ENCODE results near the gene SSB.

SSB gene

DNA sequence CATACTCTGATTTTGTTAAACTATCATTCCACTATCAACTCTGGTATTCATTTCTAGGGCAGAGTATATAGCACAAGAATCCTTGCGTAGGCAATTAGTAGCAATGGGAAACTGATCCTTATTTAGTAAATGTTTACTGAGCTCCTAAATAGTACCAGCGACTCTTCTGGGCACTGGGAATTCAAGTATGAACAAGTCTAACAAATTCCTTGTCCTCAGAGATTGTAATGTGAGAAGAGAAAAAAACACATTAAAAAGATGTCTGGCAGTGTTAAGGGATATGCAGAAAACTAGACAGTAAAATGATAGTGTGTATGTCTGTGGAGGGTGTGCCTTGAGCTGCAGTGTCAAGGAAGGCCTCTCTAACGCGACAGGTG, 25.3 kb downstream of the SSB start:
- Histone ChIP-seq H3K79me2 (ENCODE audit: low read length) (peaks cover 59% of the 10 kb centered on the region), H4K20me1 (ENCODE audit: insufficient read depth, low read length) (peaks cover 11% of the 10 kb centered on the region), H3K9ac (ENCODE audit: low read length) (peak overlapping the region; percentile 74), H3K4me1 (ENCODE audit: low read length) (peaks cover 24% of the 10 kb centered on the region), H2AFZ (ENCODE audit: low read depth, low read length) (peak overlapping the region; percentile 81; the same call in 1 of the 2 replicates), H3K27me3 (ENCODE audit: low read depth, low read length) (no peaks in the 10 kb centered on the region), H3K4me3 (ENCODE audit: low read length) (peak overlapping the region; percentile 93), H3K27ac (ENCODE audit: low read length) (no peak overlapping the region; the same call in 1 of the 2 replicates), H3K4me2 (ENCODE audit: low read length) (peak overlapping the region; percentile 99), H3K9me3 (ENCODE audit: insufficient read depth, low read length) (no peaks in the 10 kb centered on the region), H3K36me3 (replicated peaks; ENCODE audit: low read depth, low read length) (peaks cover 25% of the 10 kb centered on the region)
- TF ChIP-seq CTCF (IDR thresholded peaks at IDR 0.05; ENCODE audit: low read depth, low read length), result no peak
- TF ChIP-seq EZH2phosphoT487 (IDR thresholded peaks at IDR 0.05; ENCODE audit: low read depth), result no peak

DNA sequence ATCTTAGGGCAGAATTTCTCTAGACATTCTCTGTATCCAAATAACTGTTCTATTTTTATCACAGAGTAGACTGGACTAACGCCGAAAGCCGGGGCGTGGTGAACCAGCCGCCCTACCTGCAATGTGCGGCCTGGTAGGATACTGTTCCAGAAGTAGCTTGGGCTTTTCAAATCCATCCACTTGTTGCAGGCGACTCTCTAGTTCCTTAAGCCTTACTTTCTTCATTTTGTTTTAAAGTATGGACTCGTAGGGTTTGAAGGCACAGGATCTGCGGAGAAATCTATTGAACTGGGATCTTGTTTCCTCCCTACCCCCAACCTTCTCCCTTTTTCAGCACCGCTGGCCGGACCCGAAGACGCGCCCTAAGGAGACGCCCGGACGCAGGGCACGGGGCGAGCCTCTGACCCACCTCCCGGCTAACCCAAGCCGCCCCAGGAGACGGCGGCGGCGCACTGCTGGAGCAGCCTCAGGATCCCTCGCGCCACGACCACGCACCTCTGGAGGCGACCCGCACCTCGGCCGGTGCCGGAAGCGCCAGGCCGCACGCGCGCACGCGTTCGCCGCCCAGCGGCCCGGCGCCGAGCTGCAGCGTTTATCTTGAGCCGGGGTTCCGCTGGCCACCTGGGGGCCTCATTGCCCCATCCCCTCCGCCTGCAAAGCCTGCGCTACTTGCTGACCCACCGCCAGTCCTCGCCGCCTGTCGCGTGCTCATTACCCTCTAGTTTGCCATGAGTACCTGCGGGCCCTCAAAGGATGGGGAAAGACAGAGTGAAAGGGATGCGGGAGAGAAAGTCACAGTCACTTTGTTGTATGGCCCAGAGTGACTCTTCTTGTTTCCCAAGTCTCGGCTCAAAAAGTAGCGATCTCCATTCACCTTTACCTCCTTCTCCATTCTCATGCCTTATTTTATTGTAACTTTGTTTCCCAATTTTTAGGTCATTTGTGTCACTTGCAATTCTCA, 26.0 kb downstream of the SSB start, which contains the start of gene METTL5:
METTL5 (minus strand) TSS at position 533 of the 961 bp plus-strand sequence; CDS start at position 225, 308 bp downstream.
- peak within 1 kb of the TSS; percentile 74 for H3K9ac ChIP-seq (ENCODE audit: low read length)
- H3K79me2 ChIP-seq (ENCODE audit: low read length), result peaks cover 61% of the 10 kb centered on the region
- peaks cover 13% of the 10 kb centered on the region for H4K20me1 ChIP-seq (ENCODE audit: insufficient read depth, low read length)
- H2AFZ ChIP-seq (ENCODE audit: low read depth, low read length), result peak within 1 kb of the TSS; percentile 81
- H3K4me3 ChIP-seq (ENCODE audit: low read length), result peak within 1 kb of the TSS; percentile 93
- H3K4me2 ChIP-seq (ENCODE audit: low read length), result peak within 1 kb of the TSS; percentile 99
- H3K27ac ChIP-seq (ENCODE audit: low read length), result no peak within 1 kb of the TSS; the same call in 1 of the 2 replicates
- TF ChIP-seq CTCF (IDR thresholded peaks at IDR 0.05; ENCODE audit: low read depth, low read length), result peak; percentile 97
- TF ChIP-seq EZH2phosphoT487 (IDR thresholded peaks at IDR 0.05; ENCODE audit: low read depth), result no peak
- H3K27me3 ChIP-seq (ENCODE audit: low read depth, low read length), result no peaks in the 10 kb centered on the region
- peaks cover 24% of the 10 kb centered on the region for H3K36me3 ChIP-seq (replicated peaks; ENCODE audit: low read depth, low read length)
- H3K9me3 ChIP-seq (ENCODE audit: insufficient read depth, low read length), result no peaks in the 10 kb centered on the region
- H3K4me1 ChIP-seq (ENCODE audit: low read length), result peaks cover 25% of the 10 kb centered on the region

DNA sequence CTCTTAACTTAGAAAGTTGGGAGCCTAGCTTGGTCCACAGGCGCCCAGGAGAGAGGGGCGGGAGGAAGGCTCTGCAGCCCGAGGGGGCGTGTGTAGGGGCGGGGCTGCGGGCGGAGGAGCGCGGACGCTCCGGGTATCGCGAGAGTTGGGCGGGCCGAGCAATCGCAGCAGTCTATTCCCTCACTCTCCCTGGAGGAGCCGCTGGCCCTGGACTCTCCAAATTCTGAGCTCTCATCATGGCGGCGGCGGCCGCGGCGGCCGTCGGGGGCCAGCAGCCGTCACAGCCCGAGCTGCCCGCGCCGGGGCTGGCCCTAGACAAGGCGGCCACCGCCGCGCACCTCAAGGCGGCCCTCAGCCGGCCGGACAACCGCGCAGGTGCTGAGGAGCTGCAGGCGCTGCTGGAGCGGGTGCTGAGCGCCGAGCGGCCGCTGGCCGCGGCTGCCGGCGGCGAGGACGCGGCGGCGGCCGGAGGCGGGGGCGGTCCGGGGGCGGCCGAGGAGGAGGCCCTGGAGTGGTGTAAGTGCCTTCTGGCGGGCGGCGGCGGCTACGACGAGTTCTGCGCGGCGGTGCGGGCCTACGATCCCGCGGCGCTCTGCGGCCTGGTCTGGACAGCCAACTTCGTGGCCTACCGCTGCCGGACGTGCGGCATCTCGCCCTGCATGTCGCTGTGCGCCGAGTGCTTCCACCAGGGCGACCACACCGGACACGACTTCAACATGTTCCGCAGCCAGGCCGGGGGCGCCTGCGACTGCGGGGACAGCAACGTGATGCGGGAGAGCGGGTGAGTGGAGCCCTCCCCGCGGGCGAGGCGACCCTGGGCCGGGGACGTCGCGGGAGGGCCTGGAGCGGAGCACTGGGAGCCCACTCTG, 28.8 kb downstream of the SSB start, which contains the start of gene UBR3:
UBR3 (plus strand) TSS at position 183 of the 869 bp plus-strand sequence; CDS start at position 237, 54 bp downstream.
- H3K9ac ChIP-seq (ENCODE audit: low read length), result peak within 1 kb of the TSS; percentile 63
- peak within 1 kb of the TSS; percentile 85 for H3K4me3 ChIP-seq (ENCODE audit: low read length)
- H4K20me1 ChIP-seq (ENCODE audit: insufficient read depth, low read length), result peaks cover 13% of the 10 kb centered on the region
- TF ChIP-seq CTCF (IDR thresholded peaks at IDR 0.05; ENCODE audit: low read depth, low read length) (no peak), EZH2phosphoT487 (IDR thresholded peaks at IDR 0.05; ENCODE audit: low read depth) (no peak)
- H3K36me3 ChIP-seq (replicated peaks; ENCODE audit: low read depth, low read length), result peaks cover 6% of the 10 kb centered on the region
- H3K79me2 ChIP-seq (ENCODE audit: low read length), result peaks cover 60% of the 10 kb centered on the region
- H3K27me3 ChIP-seq (ENCODE audit: low read depth, low read length), result no peaks in the 10 kb centered on the region
- H3K4me2 ChIP-seq (ENCODE audit: low read length), result peak within 1 kb of the TSS; percentile 91
- no peak within 1 kb of the TSS for H3K27ac ChIP-seq (ENCODE audit: low read length)
- peaks cover 25% of the 10 kb centered on the region for H3K4me1 ChIP-seq (ENCODE audit: low read length)
- no peaks in the 10 kb centered on the region for H3K9me3 ChIP-seq (ENCODE audit: insufficient read depth, low read length)
- H2AFZ ChIP-seq (ENCODE audit: low read depth, low read length), result peak within 1 kb of the TSS; percentile 90; the same call in 1 of the 2 replicates

All from OCI-LY3 (cell line).